GM12878 (cell line): Measurements from ENCODE around the gene OR6C2. TPM values are rescaled to one million over a fixed set of nuclear protein-coding genes. Genes with fewer than 3 reads are reported as not detected.

Source experiments
- ATAC-seq: fragments of 200-7000 bp; cut with Tn5 transposase; 3 replicates; pipeline ENCODE4 v1.9.1; 2020; ENCODE audit warnings: mild to moderate bottlenecking, moderate library complexity
- BruUV-seq: library from RNA; stranded (reverse); fragments of 400-500 nt; replicated peaks from 2 replicates; lab custom pipeline; 2021; lab: Mats Ljungman, UMichigan
- CTCF ChIA-PET: fragments of 300-600 bp; sonication (Branson Sonifier 250); formaldehyde crosslinking; extraction: SDS; loops from one replicate; lab custom pipeline; 2021; ENCODE audit warnings: inconsistent platforms; lab: Yijun Ruan, JAX
- POLR2A ChIA-PET: fragments of 350-600 bp; formaldehyde crosslinking; extraction: SDS; loops from one replicate; lab custom pipeline; 2021; ENCODE audit warnings: inconsistent platforms; lab: Charles Lee
- RAD21 ChIA-PET: fragments of 300-600 bp; sonication (Branson Sonifier 250); formaldehyde crosslinking; loops from one replicate; lab custom pipeline; 2023; ENCODE audit warnings: antibody characterized with exemption; ENCODE audit not compliant: unreplicated experiment; lab: Charles Lee
- SMC1A ChIA-PET: fragments of 300-600 bp; sonication (Branson Sonifier 250); formaldehyde crosslinking; loops from one replicate; lab custom pipeline; 2023; ENCODE audit not compliant: unreplicated experiment, uncharacterized antibody; lab: Charles Lee
- DNase-seq: peaks from one replicate; pipeline ENCODE4 v3.0.0-alpha.2; 2011; ENCODE audit warnings: low read depth, low spot score
- FAIRE-seq: peaks from 3 replicates; lab custom pipeline; 2011; peaks lifted over from hg19 to GRCh38; lab: Jason Lieb, UNC
- H2AFZ ChIP-seq: 2 replicates; pipeline ENCODE4 v1.6.0; 2011; ENCODE audit warnings: low read depth, low read length, control low read depth; ENCODE audit not compliant: control insufficient read depth
- H3K27ac ChIP-seq: 2 replicates; pipeline ENCODE4 v1.5.1; 2011; ENCODE audit warnings: control low read depth; ENCODE audit not compliant: control insufficient read depth, insufficient read depth
- H3K27me3 ChIP-seq, 2 experiments: replicated peaks in 1 of 2; 2 replicates each; pipeline versions ENCODE4 v1.6.0 to v1.6.1; 2011; ENCODE audit warnings: low read length in 1 of 2; ENCODE audit not compliant: control insufficient read depth in 2 of 2, insufficient read depth in 2 of 2
- H3K36me3 ChIP-seq, 2 experiments: 2 replicates each; pipeline ENCODE4 v1.5.1; 2011; ENCODE audit warnings: low read length in 1 of 2; ENCODE audit not compliant: control insufficient read depth in 2 of 2, insufficient read depth in 2 of 2
- H3K4me1 ChIP-seq: 2 replicates; pipeline ENCODE4 v1.6.1; 2011; ENCODE audit warnings: mild to moderate bottlenecking, low read length, moderate library complexity, mixed read lengths; ENCODE audit not compliant: control insufficient read depth, insufficient read depth
- H3K4me2 ChIP-seq: 2 replicates; pipeline ENCODE4 v1.6.0; 2011; ENCODE audit warnings: control low read depth; ENCODE audit not compliant: control insufficient read depth, insufficient read depth
- H3K4me3 ChIP-seq: fragments of 200-600 bp; sonication (generic); 2 replicates; pipeline ENCODE4 v1.5.1; 2016
- H3K79me2 ChIP-seq: 2 replicates; pipeline ENCODE4 v1.6.0; 2011; ENCODE audit warnings: low read length; ENCODE audit not compliant: control insufficient read depth, insufficient read depth
- H3K9ac ChIP-seq: 2 replicates; pipeline ENCODE4 v1.8.0; 2011; ENCODE audit warnings: low read length, control low read depth, mixed read lengths; ENCODE audit not compliant: control insufficient read depth, insufficient read depth
- H3K9me3 ChIP-seq: replicated peaks from 3 replicates; pipeline ENCODE4 v1.5.1; 2011; ENCODE audit warnings: mild to moderate bottlenecking, low read length; ENCODE audit not compliant: control insufficient read depth, insufficient read depth
- H4K20me1 ChIP-seq: 2 replicates; pipeline ENCODE4 v1.6.0; 2011; ENCODE audit not compliant: control insufficient read depth, insufficient read depth
- E4F1 ChIP-seq: fragments of 450-650 bp; IDR thresholded peaks from 2 replicates; pipeline ENCODE4 v1.6.1; 2018; ENCODE audit warnings: borderline replicate concordance, mild to moderate bottlenecking; ENCODE audit not compliant: partially characterized antibody
- HDGF ChIP-seq: fragments of 450-650 bp; IDR thresholded peaks from 2 replicates; pipeline ENCODE4 v1.6.1; 2016; ENCODE audit warnings: antibody characterized with exemption
- IKZF2 ChIP-seq, 2 experiments: fragments of 450-650 bp; IDR thresholded peaks; 2 replicates each; pipeline ENCODE4 v1.6.1; 2017; ENCODE audit warnings: mild to moderate bottlenecking in 2 of 2, moderate library complexity in 2 of 2
- MXI1 ChIP-seq: fragments of 150-350 bp; IDR thresholded peaks from 2 replicates; pipeline ENCODE4 v1.6.1; 2011; ENCODE audit warnings: low read depth, mild to moderate bottlenecking, inconsistent platforms, low read length, improper control_type of control experiment
- RAD21 ChIP-seq: IDR thresholded peaks from 2 replicates; pipeline ENCODE4 v1.6.1; 2011; ENCODE audit warnings: mild to moderate bottlenecking, low read depth, low read length, moderate library complexity; ENCODE audit not compliant: insufficient read depth
- REST ChIP-seq: IDR thresholded peaks from 2 replicates; pipeline ENCODE4 v1.6.1; 2012; ENCODE audit warnings: mild to moderate bottlenecking, low read depth, low read length
- SP1 ChIP-seq: IDR thresholded peaks from one replicate; pipeline ENCODE4 v1.6.1; 2011; ENCODE audit warnings: low read depth, low read length
- ZNF384 ChIP-seq: IDR thresholded peaks from 2 replicates; pipeline ENCODE4 v1.6.1; 2012; ENCODE audit warnings: low read depth, mild to moderate bottlenecking, low read length, improper control_type of control experiment, borderline replicate concordance
- WGBS: methylation state at CpG from one replicate; pipeline ENCODE4 v1.1.6; 2016; ENCODE audit warnings: low lambda C conversion rate; ENCODE audit not compliant: insufficient replicate concordance, insufficient coverage; ENCODE audit errors: missing lambda C conversion rate; 5-methylcytosine and 5-hydroxymethylcytosine counted together
- in situ Hi-C: fragments of 300-500 bp; cut with MboI; formaldehyde crosslinking; loops from 9 replicates; pipeline ENCODE4 v1.14.3; 2018; ENCODE audit warnings: mixed read lengths
- intact Hi-C: fragments of 100-400 bp; cut with micrococcal nuclease; formaldehyde crosslinking; loops from one replicate; pipeline ENCODE4 v1.14.2; 2022; ENCODE audit not compliant: unreplicated experiment
- polyA plus RNA-seq, 11 experiments: library from polyadenylated mRNA; depleted of rRNA in 4 of 11; unstranded in 6 of 11; stranded (reverse) in 5 of 11; fragments of >200 nt; fragmentation: Nextera tagmentation in 4 of 11; fragmentation: Illumina TruSeq in 1 of 11; extraction: Ambion mirVana in 4 of 11; extraction: Trizol in 1 of 11; gene quantifications; 1 replicate in 1 of 11; 2 replicates in 10 of 11; pipeline versions ENCODE4 v1.2.1 to v1.2.3, GENCODE V29; 2011 to 2016; ENCODE audit warnings: inconsistent platforms in 2 of 11, missing spikeins in 2 of 11, low read depth in 1 of 11
- total RNA-seq, 4 experiments: library from RNA; depleted of rRNA in 3 of 4; stranded (reverse); fragments of >200 nt in 3 of 4; fragmentation: Illumina TruSeq in 1 of 4; extraction: Trizol in 1 of 4; gene quantifications; 2 replicates each; pipeline versions ENCODE4 v1.2.1 to v1.2.3, GENCODE V29; 2013 to 2021
- TF ChIP-seq, protein P1 (sequence below): fragments of 450-650 bp; IDR thresholded peaks from 2 replicates; pipeline ENCODE4 v1.6.1; 2017; ENCODE audit warnings: borderline replicate concordance
- TF ChIP-seq, protein P2 (sequence below): IDR thresholded peaks from 2 replicates; pipeline ENCODE4 v1.6.1; 2012; ENCODE audit warnings: improper control_type of control experiment, low read depth, low read length; ENCODE audit not compliant: insufficient replicate concordance

OR6C2 gene
- total and polyA plus RNA-seq, 10 of the 15 experiments (the other 5 are each of a cell fraction or from before 2014, with no cell fraction given): not detected

DNA sequence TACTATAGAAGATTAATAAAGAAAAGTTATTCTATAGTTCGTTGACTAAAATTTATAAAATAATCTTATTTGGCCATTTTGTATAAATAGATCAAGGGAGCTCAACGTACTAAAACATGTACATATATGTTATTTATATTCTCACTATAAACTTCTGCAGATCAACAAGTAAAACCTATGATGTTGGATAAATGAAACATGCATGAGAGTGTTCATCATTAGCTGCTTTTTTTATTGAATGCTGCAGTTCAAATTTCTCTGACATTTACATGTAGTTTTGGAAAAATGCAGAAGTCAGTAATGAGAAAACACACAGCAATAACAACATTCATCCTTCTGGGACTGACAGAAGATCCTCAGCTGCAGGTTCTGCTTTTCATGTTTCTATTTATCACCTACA, 48.2 kb downstream of the OR6C2 start, which contains the start of gene OR6C68 (continued):
- TF ChIP-seq, protein P1, sequence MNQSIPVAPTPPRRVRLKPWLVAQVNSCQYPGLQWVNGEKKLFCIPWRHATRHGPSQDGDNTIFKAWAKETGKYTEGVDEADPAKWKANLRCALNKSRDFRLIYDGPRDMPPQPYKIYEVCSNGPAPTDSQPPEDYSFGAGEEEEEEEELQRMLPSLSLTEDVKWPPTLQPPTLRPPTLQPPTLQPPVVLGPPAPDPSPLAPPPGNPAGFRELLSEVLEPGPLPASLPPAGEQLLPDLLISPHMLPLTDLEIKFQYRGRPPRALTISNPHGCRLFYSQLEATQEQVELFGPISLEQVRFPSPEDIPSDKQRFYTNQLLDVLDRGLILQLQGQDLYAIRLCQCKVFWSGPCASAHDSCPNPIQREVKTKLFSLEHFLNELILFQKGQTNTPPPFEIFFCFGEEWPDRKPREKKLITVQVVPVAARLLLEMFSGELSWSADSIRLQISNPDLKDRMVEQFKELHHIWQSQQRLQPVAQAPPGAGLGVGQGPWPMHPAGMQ: no peak
- TF ChIP-seq MXI1: no peak

DNA sequence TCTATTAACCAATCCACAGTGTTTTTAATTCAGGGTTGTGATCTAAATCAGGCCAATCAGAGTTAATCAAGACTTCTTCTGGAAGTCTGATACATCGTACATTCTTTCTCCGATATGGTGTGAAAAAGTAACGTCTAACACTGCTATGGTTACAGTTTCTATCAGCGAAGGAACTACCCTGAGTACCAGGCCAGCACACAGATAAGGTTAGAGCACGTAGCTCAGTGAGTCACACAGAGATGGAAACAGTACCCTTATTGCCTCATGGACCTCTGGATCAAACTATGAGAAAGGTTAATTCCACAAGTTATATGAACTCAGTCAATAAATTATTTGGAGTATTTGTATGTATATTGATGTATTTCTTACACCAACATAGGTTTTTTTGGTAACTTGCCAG, 51.6 kb downstream of the OR6C2 start:
- ChIA-PET POLR2A (no interaction called here), SMC1A (no interaction called here), RAD21 (no interaction called here), CTCF (no interaction called here)
- no peaks in the 10 kb centered on the region for H3K9me3 ChIP-seq
- ATAC-seq: no peak
- BruUV-seq: no TSS peak
- H3K4me1 ChIP-seq: no peaks in the 10 kb centered on the region
- no peak overlapping the region for H2AFZ ChIP-seq
- no peak for DNase-seq
- no peak overlapping the region for H3K27ac ChIP-seq
- no peak overlapping the region for H3K4me2 ChIP-seq
- in situ Hi-C loops (no loop called here), intact Hi-C loops (no loop called here)
- no peaks in the 10 kb centered on the region for H3K36me3 ChIP-seq
- FAIRE-seq: no peak
- no peaks in the 10 kb centered on the region for H4K20me1 ChIP-seq
- no peaks in the 10 kb centered on the region for H3K79me2 ChIP-seq
- no peak overlapping the region for H3K4me3 ChIP-seq
- no peaks in the 10 kb centered on the region for H3K27me3 ChIP-seq
- H3K9ac ChIP-seq: no peak overlapping the region
- WGBS: 44% methylated on average over 5 of the region's 5 CpGs
- TF ChIP-seq, protein P2, sequence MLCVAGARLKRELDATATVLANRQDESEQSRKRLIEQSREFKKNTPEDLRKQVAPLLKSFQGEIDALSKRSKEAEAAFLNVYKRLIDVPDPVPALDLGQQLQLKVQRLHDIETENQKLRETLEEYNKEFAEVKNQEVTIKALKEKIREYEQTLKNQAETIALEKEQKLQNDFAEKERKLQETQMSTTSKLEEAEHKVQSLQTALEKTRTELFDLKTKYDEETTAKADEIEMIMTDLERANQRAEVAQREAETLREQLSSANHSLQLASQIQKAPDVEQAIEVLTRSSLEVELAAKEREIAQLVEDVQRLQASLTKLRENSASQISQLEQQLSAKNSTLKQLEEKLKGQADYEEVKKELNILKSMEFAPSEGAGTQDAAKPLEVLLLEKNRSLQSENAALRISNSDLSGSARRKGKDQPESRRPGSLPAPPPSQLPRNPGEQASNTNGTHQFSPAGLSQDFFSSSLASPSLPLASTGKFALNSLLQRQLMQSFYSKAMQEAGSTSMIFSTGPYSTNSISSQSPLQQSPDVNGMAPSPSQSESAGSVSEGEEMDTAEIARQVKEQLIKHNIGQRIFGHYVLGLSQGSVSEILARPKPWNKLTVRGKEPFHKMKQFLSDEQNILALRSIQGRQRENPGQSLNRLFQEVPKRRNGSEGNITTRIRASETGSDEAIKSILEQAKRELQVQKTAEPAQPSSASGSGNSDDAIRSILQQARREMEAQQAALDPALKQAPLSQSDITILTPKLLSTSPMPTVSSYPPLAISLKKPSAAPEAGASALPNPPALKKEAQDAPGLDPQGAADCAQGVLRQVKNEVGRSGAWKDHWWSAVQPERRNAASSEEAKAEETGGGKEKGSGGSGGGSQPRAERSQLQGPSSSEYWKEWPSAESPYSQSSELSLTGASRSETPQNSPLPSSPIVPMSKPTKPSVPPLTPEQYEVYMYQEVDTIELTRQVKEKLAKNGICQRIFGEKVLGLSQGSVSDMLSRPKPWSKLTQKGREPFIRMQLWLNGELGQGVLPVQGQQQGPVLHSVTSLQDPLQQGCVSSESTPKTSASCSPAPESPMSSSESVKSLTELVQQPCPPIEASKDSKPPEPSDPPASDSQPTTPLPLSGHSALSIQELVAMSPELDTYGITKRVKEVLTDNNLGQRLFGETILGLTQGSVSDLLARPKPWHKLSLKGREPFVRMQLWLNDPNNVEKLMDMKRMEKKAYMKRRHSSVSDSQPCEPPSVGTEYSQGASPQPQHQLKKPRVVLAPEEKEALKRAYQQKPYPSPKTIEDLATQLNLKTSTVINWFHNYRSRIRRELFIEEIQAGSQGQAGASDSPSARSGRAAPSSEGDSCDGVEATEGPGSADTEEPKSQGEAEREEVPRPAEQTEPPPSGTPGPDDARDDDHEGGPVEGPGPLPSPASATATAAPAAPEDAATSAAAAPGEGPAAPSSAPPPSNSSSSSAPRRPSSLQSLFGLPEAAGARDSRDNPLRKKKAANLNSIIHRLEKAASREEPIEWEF: no peak
- TF ChIP-seq ZNF384: no peak
- no peak for TF ChIP-seq IKZF2 (IDR thresholded peaks at IDR 0.05)
- no peak for TF ChIP-seq SP1
- TF ChIP-seq E4F1: no peak
- TF ChIP-seq RAD21: no peak
- TF ChIP-seq REST: no peak
- TF ChIP-seq HDGF: no peak
